ENCODE results near the gene GABRG3. TPM values are rescaled to one million over a fixed set of nuclear protein-coding genes. Genes with fewer than 3 reads are reported as not detected.
"Not testable (repeated sequence)": the region's sequence is repeated elsewhere in the genome, so short reads cannot be mapped to it uniquely, and the experiment has no call there.

Gene GABRG3
- total RNA-seq, 1 experiment from 2014 or later, result not detected

- no peaks in the 10 kb centered on the region for H3K36me3 ChIP-seq (ENCODE audit: insufficient read depth, low read length)
- no peak overlapping the region for H3K4me3 ChIP-seq (ENCODE audit: low read length)
- H2AFZ ChIP-seq (ENCODE audit: low read length), result no peak overlapping the region
- no peak overlapping the region for H3K27ac ChIP-seq (ENCODE audit: low read length)
- H3K4me1 ChIP-seq (ENCODE audit: low read length), result no peaks in the 10 kb centered on the region
- H3K27me3 ChIP-seq (ENCODE audit: low read length), result no peaks in the 10 kb centered on the region
- H3K9ac ChIP-seq (ENCODE audit: low read length), result no peak overlapping the region
- no peaks in the 10 kb centered on the region for H4K20me1 ChIP-seq (ENCODE audit: insufficient read depth, low read depth, low read length)
- DNase-seq, result no peak
- H3K79me2 ChIP-seq (ENCODE audit: low read length), result no peaks in the 10 kb centered on the region
- H3K4me2 ChIP-seq (ENCODE audit: low read depth, low read length, poor library complexity, severe bottlenecking), result no peak overlapping the region
- no peaks in the 10 kb centered on the region for H3K9me2 ChIP-seq (replicated peaks; ENCODE audit: insufficient read depth, low read length)
- H3K9me3 ChIP-seq (ENCODE audit: low read length), result peaks cover 43% of the 10 kb centered on the region
Measured at GRCh38 chr15:27365456-27365855, 394.5 kb downstream of the GABRG3 start.

DNA sequence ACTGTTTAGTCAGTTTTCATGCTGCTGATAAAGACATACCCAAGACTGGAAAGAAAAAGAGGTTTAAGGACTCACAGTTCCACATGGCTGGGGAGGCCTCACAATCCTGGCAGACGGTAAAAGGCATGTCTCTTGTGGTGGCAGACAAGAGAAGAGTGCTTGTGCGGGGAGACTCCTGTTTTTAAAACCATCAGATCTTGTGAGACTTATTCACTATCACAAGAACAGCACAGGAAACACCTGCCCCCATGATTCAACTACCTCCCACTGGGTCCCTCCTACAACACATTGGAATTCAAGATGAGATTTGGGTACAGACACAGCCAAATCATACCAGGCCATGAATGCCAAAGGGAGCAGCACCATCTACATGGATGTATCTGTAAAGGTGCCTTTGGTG is 406.4 kb downstream of the GABRG3 start:
- H3K4me1 ChIP-seq (ENCODE audit: low read length); H3K36me3 ChIP-seq (ENCODE audit: insufficient read depth, low read length); H3K4me3 ChIP-seq (ENCODE audit: low read length); H3K9me2 ChIP-seq (replicated peaks; ENCODE audit: insufficient read depth, low read length); DNase-seq; H3K27me3 ChIP-seq (ENCODE audit: low read length); H3K79me2 ChIP-seq (ENCODE audit: low read length); H2AFZ ChIP-seq (ENCODE audit: low read length); H3K27ac ChIP-seq (ENCODE audit: low read length); H3K9ac ChIP-seq (ENCODE audit: low read length); H4K20me1 ChIP-seq (ENCODE audit: insufficient read depth, low read depth, low read length); H3K4me2 ChIP-seq (ENCODE audit: low read depth, low read length, poor library complexity, severe bottlenecking): not testable (repeated sequence)
- H3K9me3 ChIP-seq (ENCODE audit: low read length), result peaks cover 27% of the 10 kb centered on the region

DNA sequence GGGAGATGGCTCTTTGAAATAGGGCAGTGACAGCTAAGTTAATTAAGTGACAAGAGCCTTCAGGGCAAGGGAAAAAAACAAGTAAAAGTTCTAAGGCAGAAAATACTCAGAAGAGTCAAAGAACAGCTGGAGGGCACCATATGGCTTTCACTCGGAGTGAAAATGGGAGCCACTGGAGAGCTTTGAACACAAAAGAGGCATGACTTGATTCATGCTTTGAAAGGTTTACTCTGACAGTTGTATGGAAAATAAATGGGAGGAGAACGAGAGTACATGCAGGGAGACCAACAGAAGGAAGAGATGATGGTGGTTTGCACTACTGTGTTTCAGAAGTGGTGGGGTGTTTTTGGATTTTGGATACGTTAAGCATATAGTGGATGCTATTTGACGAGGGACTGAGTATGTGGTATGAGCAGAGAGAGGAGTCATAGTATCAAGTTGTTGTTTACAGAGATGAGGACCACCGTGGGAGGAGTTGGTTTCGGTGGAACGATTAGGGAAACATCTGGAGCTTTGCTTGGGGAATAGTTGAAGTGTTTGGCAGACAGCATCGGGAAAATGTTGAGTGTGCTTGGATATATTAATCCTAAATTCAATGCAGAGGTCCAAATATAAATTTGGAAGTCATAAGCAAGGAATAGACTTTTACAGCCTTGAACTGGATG is 411.5 kb downstream of the GABRG3 start:
- Histone ChIP-seq H3K9me2 (replicated peaks; ENCODE audit: insufficient read depth, low read length) (no peaks in the 10 kb centered on the region), H3K4me3 (ENCODE audit: low read length) (no peak overlapping the region), H3K4me2 (ENCODE audit: low read depth, low read length, poor library complexity, severe bottlenecking) (no peak overlapping the region), H3K36me3 (ENCODE audit: insufficient read depth, low read length) (no peaks in the 10 kb centered on the region), H3K9me3 (ENCODE audit: low read length) (peaks cover 50% of the 10 kb centered on the region), H3K27me3 (ENCODE audit: low read length) (no peaks in the 10 kb centered on the region), H3K9ac (ENCODE audit: low read length) (no peak overlapping the region), H2AFZ (ENCODE audit: low read length) (no peak overlapping the region), H3K27ac (ENCODE audit: low read length) (no peak overlapping the region), H3K79me2 (ENCODE audit: low read length) (no peaks in the 10 kb centered on the region), H4K20me1 (ENCODE audit: insufficient read depth, low read depth, low read length) (no peaks in the 10 kb centered on the region), H3K4me1 (ENCODE audit: low read length) (no peaks in the 10 kb centered on the region)
- no peak for DNase-seq

DNA sequence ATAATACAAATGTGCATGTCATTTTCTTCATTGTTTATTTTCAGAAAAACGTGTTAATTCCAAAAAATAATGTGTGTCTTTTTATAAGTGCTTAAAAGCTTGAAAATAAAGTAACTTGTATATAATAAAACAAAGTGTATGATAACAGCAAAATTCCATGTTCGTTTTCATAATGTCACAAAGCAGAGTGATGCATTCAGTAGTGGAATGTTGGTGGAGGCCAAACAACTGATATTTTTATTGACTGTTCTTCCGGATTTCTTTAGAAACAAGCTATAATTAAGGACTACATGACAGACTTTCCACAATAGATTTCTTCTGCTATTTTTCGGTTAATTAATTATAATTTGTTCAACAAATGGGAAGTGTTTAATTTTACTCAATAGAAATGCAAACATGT is 412.7 kb downstream of the GABRG3 start:
- H3K27me3 ChIP-seq (ENCODE audit: low read length), result no peaks in the 10 kb centered on the region
- H3K36me3 ChIP-seq (ENCODE audit: insufficient read depth, low read length), result no peaks in the 10 kb centered on the region
- H2AFZ ChIP-seq (ENCODE audit: low read length), result no peak overlapping the region
- no peaks in the 10 kb centered on the region for H3K9me2 ChIP-seq (replicated peaks; ENCODE audit: insufficient read depth, low read length)
- H4K20me1 ChIP-seq (ENCODE audit: insufficient read depth, low read depth, low read length), result no peaks in the 10 kb centered on the region
- no peak overlapping the region for H3K4me2 ChIP-seq (ENCODE audit: low read depth, low read length, poor library complexity, severe bottlenecking)
- H3K9ac ChIP-seq (ENCODE audit: low read length), result no peak overlapping the region
- DNase-seq, result no peak
- no peak overlapping the region for H3K27ac ChIP-seq (ENCODE audit: low read length)
- peaks cover 49% of the 10 kb centered on the region for H3K9me3 ChIP-seq (ENCODE audit: low read length)
- H3K4me1 ChIP-seq (ENCODE audit: low read length), result no peaks in the 10 kb centered on the region
- H3K79me2 ChIP-seq (ENCODE audit: low read length), result no peaks in the 10 kb centered on the region
- H3K4me3 ChIP-seq (ENCODE audit: low read length), result no peak overlapping the region

DNA sequence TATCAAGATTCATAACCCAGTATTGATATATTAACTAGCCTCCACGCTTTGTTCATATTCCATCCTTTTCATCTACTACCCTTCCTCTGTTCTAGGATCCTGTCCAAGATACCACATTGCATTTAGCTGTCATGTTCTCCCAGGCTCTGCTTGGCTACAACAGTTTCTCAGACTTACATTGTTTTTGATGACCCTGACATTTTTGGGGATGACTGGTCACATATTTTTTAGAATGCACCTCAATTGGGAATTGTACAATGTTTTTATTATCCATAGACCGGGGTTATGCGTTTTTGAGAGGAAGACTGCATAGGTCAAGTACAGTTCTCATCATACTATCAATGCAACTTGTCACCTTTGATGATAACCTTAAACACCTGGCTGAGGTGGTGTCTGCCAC is 421.2 kb downstream of the GABRG3 start:
- no peaks in the 10 kb centered on the region for H3K9me2 ChIP-seq (replicated peaks; ENCODE audit: insufficient read depth, low read length)
- no peaks in the 10 kb centered on the region for H3K79me2 ChIP-seq (ENCODE audit: low read length)
- peaks cover 47% of the 10 kb centered on the region for H3K9me3 ChIP-seq (ENCODE audit: low read length)
- H3K4me2 ChIP-seq (ENCODE audit: low read depth, low read length, poor library complexity, severe bottlenecking), result no peak overlapping the region
- H4K20me1 ChIP-seq (ENCODE audit: insufficient read depth, low read depth, low read length), result no peaks in the 10 kb centered on the region
- no peak for DNase-seq
- H3K4me3 ChIP-seq (ENCODE audit: low read length), result no peak overlapping the region
- H3K9ac ChIP-seq (ENCODE audit: low read length), result no peak overlapping the region
- no peaks in the 10 kb centered on the region for H3K27me3 ChIP-seq (ENCODE audit: low read length)
- no peak overlapping the region for H2AFZ ChIP-seq (ENCODE audit: low read length)
- H3K27ac ChIP-seq (ENCODE audit: low read length), result no peak overlapping the region
- H3K4me1 ChIP-seq (ENCODE audit: low read length), result no peaks in the 10 kb centered on the region
- H3K36me3 ChIP-seq (ENCODE audit: insufficient read depth, low read length), result no peaks in the 10 kb centered on the region

- Histone ChIP-seq H3K27me3 (ENCODE audit: low read length) (no peaks in the 10 kb centered on the region), H3K9me2 (replicated peaks; ENCODE audit: insufficient read depth, low read length) (no peaks in the 10 kb centered on the region), H3K4me3 (ENCODE audit: low read length) (no peak overlapping the region), H3K9ac (ENCODE audit: low read length) (no peak overlapping the region), H4K20me1 (ENCODE audit: insufficient read depth, low read depth, low read length) (no peaks in the 10 kb centered on the region), H3K9me3 (ENCODE audit: low read length) (peaks cover 41% of the 10 kb centered on the region), H2AFZ (ENCODE audit: low read length) (no peak overlapping the region), H3K4me2 (ENCODE audit: low read depth, low read length, poor library complexity, severe bottlenecking) (no peak overlapping the region), H3K27ac (ENCODE audit: low read length) (no peak overlapping the region), H3K4me1 (ENCODE audit: low read length) (no peaks in the 10 kb centered on the region), H3K36me3 (ENCODE audit: insufficient read depth, low read length) (no peaks in the 10 kb centered on the region), H3K79me2 (ENCODE audit: low read length) (no peaks in the 10 kb centered on the region)
- DNase-seq, result no peak
Measured at GRCh38 chr15:27396521-27396920, 425.5 kb downstream of the GABRG3 start.

GRCh38 chr15:27396996-27397395 is 426.0 kb downstream of the GABRG3 start:
- Histone ChIP-seq H2AFZ (ENCODE audit: low read length) (no peak overlapping the region), H3K4me2 (ENCODE audit: low read depth, low read length, poor library complexity, severe bottlenecking) (no peak overlapping the region), H4K20me1 (ENCODE audit: insufficient read depth, low read depth, low read length) (no peaks in the 10 kb centered on the region), H3K9me3 (ENCODE audit: low read length) (peaks cover 41% of the 10 kb centered on the region), H3K4me3 (ENCODE audit: low read length) (no peak overlapping the region), H3K9ac (ENCODE audit: low read length) (no peak overlapping the region), H3K4me1 (ENCODE audit: low read length) (no peaks in the 10 kb centered on the region), H3K36me3 (ENCODE audit: insufficient read depth, low read length) (no peaks in the 10 kb centered on the region), H3K27ac (ENCODE audit: low read length) (no peak overlapping the region), H3K27me3 (ENCODE audit: low read length) (no peaks in the 10 kb centered on the region), H3K9me2 (replicated peaks; ENCODE audit: insufficient read depth, low read length) (no peaks in the 10 kb centered on the region), H3K79me2 (ENCODE audit: low read length) (no peaks in the 10 kb centered on the region)
- DNase-seq, result no peak

GRCh38 chr15:27398631-27399161 is 427.7 kb downstream of the GABRG3 start:
- H3K4me1 ChIP-seq (ENCODE audit: low read length), result no peaks in the 10 kb centered on the region
- H3K27me3 ChIP-seq (ENCODE audit: low read length), result no peaks in the 10 kb centered on the region
- H3K4me3 ChIP-seq (ENCODE audit: low read length), result no peak overlapping the region
- H3K79me2 ChIP-seq (ENCODE audit: low read length), result no peaks in the 10 kb centered on the region
- no peaks in the 10 kb centered on the region for H3K36me3 ChIP-seq (ENCODE audit: insufficient read depth, low read length)
- H3K27ac ChIP-seq (ENCODE audit: low read length), result no peak overlapping the region
- peaks cover 39% of the 10 kb centered on the region for H3K9me3 ChIP-seq (ENCODE audit: low read length)
- no peak overlapping the region for H3K4me2 ChIP-seq (ENCODE audit: low read depth, low read length, poor library complexity, severe bottlenecking)
- H3K9me2 ChIP-seq (replicated peaks; ENCODE audit: insufficient read depth, low read length), result no peaks in the 10 kb centered on the region
- no peak for DNase-seq
- H2AFZ ChIP-seq (ENCODE audit: low read length), result no peak overlapping the region
- no peaks in the 10 kb centered on the region for H4K20me1 ChIP-seq (ENCODE audit: insufficient read depth, low read depth, low read length)
- H3K9ac ChIP-seq (ENCODE audit: low read length), result no peak overlapping the region

Data from Karpas-422 (cell line).